ENCODE measurements around the gene URGCP. TPM values are rescaled to one million over a fixed set of nuclear protein-coding genes. Genes with fewer than 3 reads are reported as not detected.
"Not testable (repeated sequence)": the region's sequence is repeated elsewhere in the genome, so short reads cannot be mapped to it uniquely, and the experiment has no call there.

The URGCP gene
- total RNA-seq, 1 experiment from 2014 or later = 28.0 TPM

- RAD21 ChIA-PET (ENCODE audit: low non-redundant PET in 1 of 2, low total read pairs in 2 of 2, uncharacterized antibody in 2 of 2, unreplicated experiment in 2 of 2) = no interaction called here
- H4K20me1 ChIP-seq (ENCODE audit: insufficient read depth) = no peaks in the 10 kb centered on the region
Observed at GRCh38 chr7:43834463-43835251, 71.7 kb downstream of the URGCP start.

DNA sequence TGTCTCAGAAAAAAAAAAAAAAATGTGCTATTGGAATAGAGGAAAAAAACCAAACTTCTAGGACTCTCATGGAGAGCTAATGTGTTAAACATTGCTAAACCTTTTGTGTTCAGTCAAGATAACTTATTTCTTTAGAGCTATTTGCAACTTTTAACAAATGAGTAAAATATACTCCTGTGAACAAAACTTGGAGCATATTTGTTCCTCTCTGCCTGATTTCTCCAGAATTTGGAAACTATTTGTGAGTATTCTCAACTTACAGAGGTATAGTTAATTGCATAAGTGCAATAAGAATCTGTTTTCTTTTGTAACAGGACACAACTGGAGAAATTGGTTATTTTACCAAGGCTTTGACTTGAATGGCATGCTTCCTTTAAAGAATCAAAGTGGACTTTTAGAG is 75.5 kb downstream of the URGCP start:
- POLR2A ChIA-PET; BruUV-seq (replicated peaks); CTCF ChIA-PET; H3K27ac ChIP-seq (ENCODE audit: low read depth, low read length); H3K9me2 ChIP-seq (ENCODE audit: insufficient read depth); RAD21 ChIA-PET (ENCODE audit: low non-redundant PET in 1 of 2, low total read pairs in 2 of 2, uncharacterized antibody in 2 of 2, unreplicated experiment in 2 of 2); H3K9ac ChIP-seq (ENCODE audit: low read length); H3K4me3 ChIP-seq (replicated peaks in 1 of 2; ENCODE audit: low read depth in 1 of 2, low read length in 2 of 2); DNase-seq (ENCODE audit: low read depth, low spot score); H4K20me1 ChIP-seq (ENCODE audit: insufficient read depth); H2AFZ ChIP-seq (ENCODE audit: low read depth, low read length, poor library complexity, severe bottlenecking); H3K9me3 ChIP-seq (ENCODE audit: control insufficient read depth in 1 of 2, insufficient read depth in 1 of 2, low read depth in 1 of 2, low read length in 2 of 2); H3K36me3 ChIP-seq (ENCODE audit: control insufficient read depth in 1 of 2, insufficient read depth in 2 of 2, low read length in 2 of 2); H3K27me3 ChIP-seq (ENCODE audit: insufficient read depth, low read length); H3K4me2 ChIP-seq (ENCODE audit: low read length); H3K79me2 ChIP-seq (ENCODE audit: insufficient read depth, low read length); ATAC-seq: not testable (repeated sequence)
- peaks cover 0 to 10% of the 10 kb centered on the region in 2 experiments; a peak in 2 of 4 replicates for H3K4me1 ChIP-seq (ENCODE audit: control insufficient read depth in 1 of 2, insufficient read depth in 2 of 2, low read length in 2 of 2)
- intact Hi-C loops (cut with micrococcal nuclease) = loop anchor here (10.0 kb wide), 1 partner anchor 566 kb away; no protein-coding TSS in a partner anchor

More at GRCh38 chr7:43834463-43835251, 71.7 kb downstream of the URGCP start:
- H3K4me1 ChIP-seq (ENCODE audit: control insufficient read depth in 1 of 2, insufficient read depth in 2 of 2, low read length in 2 of 2) = peaks cover 0 to 24% of the 10 kb centered on the region in 2 experiments; a peak in 2 of 4 replicates
- H3K4me3 ChIP-seq (replicated peaks in 1 of 2; ENCODE audit: low read depth in 1 of 2, low read length in 2 of 2) = no peak overlapping the region
- TF ChIP-seq, protein P1, sequence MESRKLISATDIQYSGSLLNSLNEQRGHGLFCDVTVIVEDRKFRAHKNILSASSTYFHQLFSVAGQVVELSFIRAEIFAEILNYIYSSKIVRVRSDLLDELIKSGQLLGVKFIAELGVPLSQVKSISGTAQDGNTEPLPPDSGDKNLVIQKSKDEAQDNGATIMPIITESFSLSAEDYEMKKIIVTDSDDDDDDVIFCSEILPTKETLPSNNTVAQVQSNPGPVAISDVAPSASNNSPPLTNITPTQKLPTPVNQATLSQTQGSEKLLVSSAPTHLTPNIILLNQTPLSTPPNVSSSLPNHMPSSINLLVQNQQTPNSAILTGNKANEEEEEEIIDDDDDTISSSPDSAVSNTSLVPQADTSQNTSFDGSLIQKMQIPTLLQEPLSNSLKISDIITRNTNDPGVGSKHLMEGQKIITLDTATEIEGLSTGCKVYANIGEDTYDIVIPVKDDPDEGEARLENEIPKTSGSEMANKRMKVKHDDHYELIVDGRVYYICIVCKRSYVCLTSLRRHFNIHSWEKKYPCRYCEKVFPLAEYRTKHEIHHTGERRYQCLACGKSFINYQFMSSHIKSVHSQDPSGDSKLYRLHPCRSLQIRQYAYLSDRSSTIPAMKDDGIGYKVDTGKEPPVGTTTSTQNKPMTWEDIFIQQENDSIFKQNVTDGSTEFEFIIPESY (IDR thresholded peaks at IDR 0.05; ENCODE audit: extremely low read depth, insufficient replicate concordance, low read length) = no peak
- TF ChIP-seq SP1 (IDR thresholded peaks at IDR 0.05; ENCODE audit: low read depth) (no peak), FOSL1 (IDR thresholded peaks at IDR 0.05; ENCODE audit: low read depth) (peak; percentile 43; the same call in 1 of the 2 replicates), CTCF (IDR thresholded peaks at IDR 0.05 in 2 of 3, conservative IDR thresholded peaks at IDR 0.05 in 1 of 3; ENCODE audit: borderline replicate concordance in 1 of 3, insufficient read depth in 1 of 3, low read depth in 2 of 3, low read length in 2 of 3) (no peak)
- intact Hi-C loops (cut with micrococcal nuclease) = loop anchor here (5.0 to 10.0 kb wide), 3 partner anchors 177 to 570 kb away; no protein-coding TSS in a partner anchor
- DNase-seq (ENCODE audit: low read depth, low spot score) (no peak), ATAC-seq (no peak)
- ChIA-PET CTCF (interaction anchor here (1.0 kb wide), 1 partner anchor 252 kb away, joined by 5 read pairs; the partner anchor contains the start of gene STK17A), POLR2A (interaction anchor here (1.4 kb wide), 1 partner anchor 252 kb away, joined by 5 read pairs; the partner anchor contains the start of gene STK17A)
- H3K27me3 ChIP-seq (ENCODE audit: insufficient read depth, low read length) = no peaks in the 10 kb centered on the region
- H3K79me2 ChIP-seq (ENCODE audit: insufficient read depth, low read length) = no peaks in the 10 kb centered on the region
- no TSS peak for BruUV-seq (replicated peaks)
- no peaks in the 10 kb centered on the region for H3K36me3 ChIP-seq (ENCODE audit: control insufficient read depth in 1 of 2, insufficient read depth in 2 of 2, low read length in 2 of 2)
- H3K27ac ChIP-seq (ENCODE audit: low read depth, low read length) = no peak overlapping the region
- no peak overlapping the region for H3K9ac ChIP-seq (ENCODE audit: low read length)
- no peaks in the 10 kb centered on the region for H3K9me2 ChIP-seq (ENCODE audit: insufficient read depth)
- peak overlapping the region; percentile 60 for H2AFZ ChIP-seq (ENCODE audit: low read depth, low read length, poor library complexity, severe bottlenecking)
- no peaks in the 10 kb centered on the region for H3K9me3 ChIP-seq (ENCODE audit: control insufficient read depth in 1 of 2, insufficient read depth in 1 of 2, low read depth in 1 of 2, low read length in 2 of 2)
- H3K4me2 ChIP-seq (ENCODE audit: low read length) = peak overlapping the region; percentile 41

Data from HCT116 (cell line).